ENCODE measurements around the gene CDC14B.

DNA sequence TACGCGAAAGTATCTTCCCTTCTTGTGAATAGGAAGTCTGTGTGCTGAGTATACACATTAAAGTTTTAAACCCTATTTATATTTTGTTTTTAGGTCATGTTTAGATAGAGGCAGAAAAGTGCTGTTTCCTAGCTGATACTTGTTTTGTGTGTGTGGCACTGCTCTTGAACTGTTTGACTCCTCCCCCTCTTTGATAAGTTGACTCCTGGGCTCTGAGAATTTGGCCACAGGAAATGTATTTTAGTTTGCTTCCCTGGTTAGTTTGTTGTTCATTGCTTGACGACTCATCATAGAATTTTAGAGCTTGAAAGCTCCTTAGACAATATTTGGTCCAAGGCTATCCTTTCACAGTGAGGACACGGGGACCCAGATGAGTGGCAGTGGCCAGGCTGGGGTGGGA is 2.0 kb upstream of the CDC14B start:
- no peak for TF ChIP-seq EZH2phosphoT487 (IDR thresholded peaks at IDR 0.05)
- TF ChIP-seq, protein P1, sequence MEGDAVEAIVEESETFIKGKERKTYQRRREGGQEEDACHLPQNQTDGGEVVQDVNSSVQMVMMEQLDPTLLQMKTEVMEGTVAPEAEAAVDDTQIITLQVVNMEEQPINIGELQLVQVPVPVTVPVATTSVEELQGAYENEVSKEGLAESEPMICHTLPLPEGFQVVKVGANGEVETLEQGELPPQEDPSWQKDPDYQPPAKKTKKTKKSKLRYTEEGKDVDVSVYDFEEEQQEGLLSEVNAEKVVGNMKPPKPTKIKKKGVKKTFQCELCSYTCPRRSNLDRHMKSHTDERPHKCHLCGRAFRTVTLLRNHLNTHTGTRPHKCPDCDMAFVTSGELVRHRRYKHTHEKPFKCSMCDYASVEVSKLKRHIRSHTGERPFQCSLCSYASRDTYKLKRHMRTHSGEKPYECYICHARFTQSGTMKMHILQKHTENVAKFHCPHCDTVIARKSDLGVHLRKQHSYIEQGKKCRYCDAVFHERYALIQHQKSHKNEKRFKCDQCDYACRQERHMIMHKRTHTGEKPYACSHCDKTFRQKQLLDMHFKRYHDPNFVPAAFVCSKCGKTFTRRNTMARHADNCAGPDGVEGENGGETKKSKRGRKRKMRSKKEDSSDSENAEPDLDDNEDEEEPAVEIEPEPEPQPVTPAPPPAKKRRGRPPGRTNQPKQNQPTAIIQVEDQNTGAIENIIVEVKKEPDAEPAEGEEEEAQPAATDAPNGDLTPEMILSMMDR (IDR thresholded peaks at IDR 0.05): no peak
- TF ChIP-seq EZH2 (IDR thresholded peaks at IDR 0.05): no peak
